ENCODE results near the gene TCEANC2. TPM values are rescaled to one million over a fixed set of nuclear protein-coding genes. Genes with fewer than 3 reads are reported as not detected.

TCEANC2 gene
- total and polyA plus RNA-seq, 2 of the 4 experiments (the other 2 are of a cell fraction): 2.4 to 3.2 TPM

GRCh38 chr1:54084794-54085193 is 31.4 kb downstream of the TCEANC2 start:
- TF ChIP-seq CHD1 (IDR thresholded peaks at IDR 0.05; ENCODE audit: low read depth, low read length) (no peak), MAZ (IDR thresholded peaks at IDR 0.05; ENCODE audit: borderline replicate concordance, low read depth, low read length) (no peak), FOS (IDR thresholded peaks at IDR 0.05; ENCODE audit: low read depth, low read length) (no peak), RAD21 (IDR thresholded peaks at IDR 0.05; ENCODE audit: low read length) (no peak), RFX5 (IDR thresholded peaks at IDR 0.05; ENCODE audit: low read depth, low read length) (no peak)
- no peak overlapping the region for H4K5ac ChIP-seq (ENCODE audit: low read depth, low read length)
- 0 out of 2 replicates have a peak, but pooled peaks cover 1% of the 10 kb centered on the region for H3K36me3 ChIP-seq (ENCODE audit: control insufficient read depth, insufficient read depth, low read length)
- POLR2A ChIA-PET (ENCODE audit: unreplicated experiment): no interaction called here
- no peak overlapping the region for H2AFZ ChIP-seq (replicated peaks; ENCODE audit: low read length, poor library complexity)
- H2AK9ac ChIP-seq (replicated peaks; ENCODE audit: low read depth, low read length, poor library complexity): no peak overlapping the region
- no peak overlapping the region for H2BK120ac ChIP-seq (ENCODE audit: low read depth, low read length)
- no peak overlapping the region for H3K9ac ChIP-seq (ENCODE audit: low read depth, low read length)
- no peak overlapping the region for H3K4me3 ChIP-seq (ENCODE audit: insufficient read depth, low read depth, low read length)
- in situ Hi-C loops (cut with MboI; ENCODE audit: low sequenced_read_pairs) (no loop called here), intact Hi-C loops (cut with micrococcal nuclease) (no loop called here), dilution Hi-C loops (cut with HindIII; ENCODE audit: low sequenced_read_pairs, unreplicated experiment) (no loop called here)
- H4K8ac ChIP-seq (ENCODE audit: low read depth in 2 of 2, low read length in 2 of 2): no peak overlapping the region
- no peak overlapping the region for H2BK5ac ChIP-seq (ENCODE audit: low read depth, low read length, poor library complexity, severe bottlenecking)
- DNase-seq (no peak), ATAC-seq (ENCODE audit: low read depth) (no peak)
- H3K4ac ChIP-seq (ENCODE audit: low read depth, low read length): no peak overlapping the region
- no peak overlapping the region for H3K27ac ChIP-seq (ENCODE audit: insufficient read depth, low read length)
- peaks cover 4% of the 10 kb centered on the region; the same call in 1 of the 2 replicates for H4K20me1 ChIP-seq (ENCODE audit: insufficient read depth, low read length)
- H2BK20ac ChIP-seq (ENCODE audit: low read depth, low read length): no peak overlapping the region
- no peak overlapping the region for H2AK5ac ChIP-seq (ENCODE audit: low read depth, low read length)
- WGBS, 2 experiments (ENCODE audit: extremely low coverage in 2 of 2, insufficient read length in 1 of 2): no CpG with 5 or more reads among the region's 2 CpGs
- no peak overlapping the region for H2BK15ac ChIP-seq (ENCODE audit: low read depth, low read length)
- H3K4me1 ChIP-seq (ENCODE audit: control insufficient read depth, insufficient read depth, low read length): no peaks in the 10 kb centered on the region
- H3K56ac ChIP-seq (ENCODE audit: extremely low read depth, insufficient read depth, low read length): no peak overlapping the region
- H3K9me3 ChIP-seq (ENCODE audit: control insufficient read depth, insufficient read depth, low read length): no peaks in the 10 kb centered on the region
- BruUV-seq (replicated peaks): no TSS peak
- no peak overlapping the region for H3K4me2 ChIP-seq (ENCODE audit: low read depth, low read length)
- H3K27me3 ChIP-seq (ENCODE audit: control insufficient read depth, insufficient read depth, low read length): no peaks in the 10 kb centered on the region
- H3K14ac ChIP-seq (replicated peaks; ENCODE audit: low read depth, low read length): no peak overlapping the region
- no peak overlapping the region for H4K91ac ChIP-seq (ENCODE audit: insufficient read depth, low read depth, low read length)
- H3K23ac ChIP-seq (ENCODE audit: low read depth, low read length): no peak overlapping the region
- no peaks in the 10 kb centered on the region for H3K79me1 ChIP-seq (ENCODE audit: low read depth in 1 of 2, low read length in 2 of 2)
- H3K9me1 ChIP-seq (ENCODE audit: insufficient read depth, low read length): 0 out of 2 replicates have a peak, but pooled peaks cover 3% of the 10 kb centered on the region
- H3K18ac ChIP-seq (ENCODE audit: low read depth, low read length): no peak overlapping the region
- CTCF ChIA-PET: no interaction called here
